Panc1 (cell line): Measurements from ENCODE around the gene NTN3.

ENCODE experiments used
- CTCF ChIP-seq: fragments of 450-650 bp; IDR thresholded peaks from 2 replicates; pipeline ENCODE4 v1.5.1; 2017; ENCODE audit warnings: mild to moderate bottlenecking
- REST ChIP-seq, 2 experiments: IDR thresholded peaks; 2 replicates each; pipeline ENCODE4 v1.6.1; 2011 to 2012; ENCODE audit warnings: low read depth in 2 of 2, control low read depth in 1 of 2, low read length in 1 of 2, mild to moderate bottlenecking in 1 of 2, moderate library complexity in 1 of 2; ENCODE audit not compliant: insufficient read depth in 1 of 2
- SIN3A ChIP-seq: IDR thresholded peaks from 2 replicates; pipeline ENCODE4 v1.6.1; 2012; ENCODE audit warnings: low read depth, mild to moderate bottlenecking, low read length, moderate library complexity, borderline replicate concordance; ENCODE audit not compliant: insufficient read depth

GRCh38 chr16:2464333-2464732 lies 6.8 kb upstream of the NTN3 start:
- TF ChIP-seq CTCF (no peak), SIN3A (no peak), REST (IDR thresholded peaks at IDR 0.05; ENCODE audit: insufficient read depth in 1 of 2, low read depth in 2 of 2, low read length in 1 of 2) (no peak)
